ENCODE measurements around the gene SYNGR1.

The SYNGR1 gene

GRCh38 chr22:39349967-39350726 is at the start of gene SYNGR1:
Gene SYNGR1, plus strand, starts transcription at chr22:39349991. Its CDS starts 20 bp downstream, at chr22:39350011.
- no peaks in the 10 kb centered on the region for H3K36me3 ChIP-seq (ENCODE audit: insufficient read depth, low read length)
- no peaks in the 10 kb centered on the region for H3K9me3 ChIP-seq (ENCODE audit: control insufficient read depth, insufficient read depth, low read length)
- peak within 1 kb of the TSS; percentile 96 for H3K9ac ChIP-seq (ENCODE audit: low read depth, low read length)
- H3K4me1 ChIP-seq (ENCODE audit: insufficient read depth, low read length) = peaks cover 25% of the 10 kb centered on the region

GRCh38 chr22:39300186-39300830 is 49.5 kb upstream of the SYNGR1 start:
- no peak overlapping the region for H3K9ac ChIP-seq (ENCODE audit: low read depth, low read length)

GRCh38 chr22:39301108-39301507 is 48.7 kb upstream of the SYNGR1 start:
- no peaks in the 10 kb centered on the region for H3K36me3 ChIP-seq (ENCODE audit: insufficient read depth, low read length)
- no peak overlapping the region for H3K9ac ChIP-seq (ENCODE audit: low read depth, low read length)
- H3K9me3 ChIP-seq (ENCODE audit: control insufficient read depth, insufficient read depth, low read length) = no peaks in the 10 kb centered on the region
- peaks cover 20% of the 10 kb centered on the region; the same call in 1 of the 2 replicates for H3K4me1 ChIP-seq (ENCODE audit: insufficient read depth, low read length)

More at GRCh38 chr22:39300186-39300830, 49.5 kb upstream of the SYNGR1 start:
- H3K36me3 ChIP-seq (ENCODE audit: insufficient read depth, low read length) = no peaks in the 10 kb centered on the region
- H3K4me1 ChIP-seq (ENCODE audit: insufficient read depth, low read length) = peaks cover 20% of the 10 kb centered on the region; the same call in 1 of the 2 replicates
- no peaks in the 10 kb centered on the region for H3K9me3 ChIP-seq (ENCODE audit: control insufficient read depth, insufficient read depth, low read length)

GRCh38 chr22:39301926-39302325 is 47.9 kb upstream of the SYNGR1 start:
- Histone ChIP-seq H3K9ac (ENCODE audit: low read depth, low read length) (no peak overlapping the region), H3K9me3 (ENCODE audit: control insufficient read depth, insufficient read depth, low read length) (no peaks in the 10 kb centered on the region), H3K4me1 (ENCODE audit: insufficient read depth, low read length) (peaks cover 24% of the 10 kb centered on the region; the same call in 1 of the 2 replicates), H3K36me3 (ENCODE audit: insufficient read depth, low read length) (no peaks in the 10 kb centered on the region)

- Histone ChIP-seq H3K9ac (ENCODE audit: low read depth, low read length) (no peak overlapping the region), H3K36me3 (ENCODE audit: insufficient read depth, low read length) (no peaks in the 10 kb centered on the region), H3K4me1 (ENCODE audit: insufficient read depth, low read length) (peaks cover 24% of the 10 kb centered on the region; the same call in 1 of the 2 replicates), H3K9me3 (ENCODE audit: control insufficient read depth, insufficient read depth, low read length) (no peaks in the 10 kb centered on the region)
Observed at GRCh38 chr22:39302431-39302960, 47.3 kb upstream of the SYNGR1 start.

GRCh38 chr22:39303358-39303757 is 46.4 kb upstream of the SYNGR1 start:
- Histone ChIP-seq H3K4me1 (ENCODE audit: insufficient read depth, low read length) (peaks cover 18% of the 10 kb centered on the region), H3K36me3 (ENCODE audit: insufficient read depth, low read length) (no peaks in the 10 kb centered on the region), H3K9me3 (ENCODE audit: control insufficient read depth, insufficient read depth, low read length) (no peaks in the 10 kb centered on the region), H3K9ac (ENCODE audit: low read depth, low read length) (no peak overlapping the region)

- Histone ChIP-seq H3K4me1 (ENCODE audit: insufficient read depth, low read length) (peaks cover 22% of the 10 kb centered on the region), H3K36me3 (ENCODE audit: insufficient read depth, low read length) (no peaks in the 10 kb centered on the region), H3K9me3 (ENCODE audit: control insufficient read depth, insufficient read depth, low read length) (no peaks in the 10 kb centered on the region), H3K9ac (ENCODE audit: low read depth, low read length) (no peak overlapping the region)
Observed at GRCh38 chr22:39303892-39304671, 45.7 kb upstream of the SYNGR1 start.

- Histone ChIP-seq H3K9ac (ENCODE audit: low read depth, low read length) (no peak overlapping the region), H3K9me3 (ENCODE audit: control insufficient read depth, insufficient read depth, low read length) (no peaks in the 10 kb centered on the region), H3K4me1 (ENCODE audit: insufficient read depth, low read length) (peaks cover 26% of the 10 kb centered on the region), H3K36me3 (ENCODE audit: insufficient read depth, low read length) (no peaks in the 10 kb centered on the region)
Observed at GRCh38 chr22:39306456-39307361, 43.1 kb upstream of the SYNGR1 start.

GRCh38 chr22:39308614-39309363 is 41.0 kb upstream of the SYNGR1 start:
- Histone ChIP-seq H3K36me3 (ENCODE audit: insufficient read depth, low read length) (peaks cover 10% of the 10 kb centered on the region), H3K9me3 (ENCODE audit: control insufficient read depth, insufficient read depth, low read length) (no peaks in the 10 kb centered on the region), H3K9ac (ENCODE audit: low read depth, low read length) (peak overlapping the region; percentile 1; the same call in 1 of the 2 replicates), H3K4me1 (ENCODE audit: insufficient read depth, low read length) (peaks cover 26% of the 10 kb centered on the region)

- H3K36me3 ChIP-seq (ENCODE audit: insufficient read depth, low read length) = peaks cover 16% of the 10 kb centered on the region
Observed at GRCh38 chr22:39309364-39309861, 40.4 kb upstream of the SYNGR1 start.

GRCh38 chr22:39309881-39310714 is 39.7 kb upstream of the SYNGR1 start:
- Histone ChIP-seq H3K36me3 (ENCODE audit: insufficient read depth, low read length) (peaks cover 23% of the 10 kb centered on the region), H3K9ac (ENCODE audit: low read depth, low read length) (no peak overlapping the region), H3K9me3 (ENCODE audit: control insufficient read depth, insufficient read depth, low read length) (no peaks in the 10 kb centered on the region), H3K4me1 (ENCODE audit: insufficient read depth, low read length) (peaks cover 26% of the 10 kb centered on the region)

More at GRCh38 chr22:39309364-39309861, 40.4 kb upstream of the SYNGR1 start:
- Histone ChIP-seq H3K9me3 (ENCODE audit: control insufficient read depth, insufficient read depth, low read length) (no peaks in the 10 kb centered on the region), H3K4me1 (ENCODE audit: insufficient read depth, low read length) (peaks cover 26% of the 10 kb centered on the region), H3K9ac (ENCODE audit: low read depth, low read length) (no peak overlapping the region)
